Chondrocyte (in vitro differentiated cells): ENCODE measurements around the gene DRICH1. TPM values are rescaled to one million over a fixed set of nuclear protein-coding genes. Genes with fewer than 3 reads are reported as not detected.

Source experiments
- DNase-seq: peaks from one replicate; pipeline ENCODE4 v3.0.0; 2021; ENCODE audit warnings: mixed read lengths, low spot score
- H3K27ac Mint-ChIP-seq: one replicate; pipeline ENCODE4 v1.8.0; 2021; ENCODE audit warnings: mild to moderate bottlenecking, moderate library complexity, mixed read lengths; ENCODE audit not compliant: unreplicated experiment
- H3K27me3 Mint-ChIP-seq: 2 replicates; pipeline ENCODE4 v1.8.0; 2021; ENCODE audit warnings: low read depth, mixed read lengths
- H3K36me3 Mint-ChIP-seq: 2 replicates; pipeline ENCODE4 v1.8.0; 2021; ENCODE audit warnings: low read depth, mixed read lengths
- H3K4me1 Mint-ChIP-seq: 2 replicates; pipeline ENCODE4 v1.8.0; 2021; ENCODE audit warnings: low read depth, mild to moderate bottlenecking, mixed read lengths
- H3K4me3 Mint-ChIP-seq: one replicate; pipeline ENCODE4 v1.8.0; 2021; ENCODE audit warnings: mild to moderate bottlenecking, moderate library complexity, mixed read lengths; ENCODE audit not compliant: unreplicated experiment
- H3K9me3 Mint-ChIP-seq: 2 replicates; pipeline ENCODE4 v1.8.0; 2021; ENCODE audit warnings: low read depth, mixed read lengths
- total RNA-seq: library from RNA; stranded (reverse); gene quantifications from 3 replicates; pipeline ENCODE4 v1.2.1, GENCODE V29; 2021
- TF ChIP-seq, protein P1 (sequence below): fragments of 200-600 bp; sonication (generic); IDR thresholded peaks from 2 replicates; pipeline ENCODE4 v1.5.0; 2021; ENCODE audit warnings: antibody characterized with exemption, mild to moderate bottlenecking, moderate library complexity

The DRICH1 gene
- total RNA-seq, 1 donor from 2014 or later = not detected

DNA sequence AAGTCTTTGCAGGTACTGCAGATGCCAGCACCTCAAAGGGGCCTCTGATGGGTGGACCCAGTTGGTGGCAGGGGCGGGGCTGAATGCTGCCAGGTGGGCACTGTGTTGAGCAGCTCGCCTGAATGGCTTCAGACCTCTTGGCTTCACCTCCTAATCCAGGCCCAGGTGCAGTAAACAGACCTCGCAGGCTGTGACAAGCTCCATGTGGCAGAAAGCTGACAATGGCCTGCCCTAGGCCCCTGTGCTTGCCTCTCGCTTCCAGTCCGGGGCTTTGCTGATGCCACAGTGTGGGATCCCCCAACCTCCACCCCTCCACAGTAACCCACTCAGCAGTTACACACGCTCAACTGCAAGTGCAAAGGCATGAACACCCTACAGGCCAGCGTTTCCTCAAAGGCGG is 61.4 kb downstream of the DRICH1 start:
- H3K4me3 Mint-ChIP-seq = no peak overlapping the region

DNA sequence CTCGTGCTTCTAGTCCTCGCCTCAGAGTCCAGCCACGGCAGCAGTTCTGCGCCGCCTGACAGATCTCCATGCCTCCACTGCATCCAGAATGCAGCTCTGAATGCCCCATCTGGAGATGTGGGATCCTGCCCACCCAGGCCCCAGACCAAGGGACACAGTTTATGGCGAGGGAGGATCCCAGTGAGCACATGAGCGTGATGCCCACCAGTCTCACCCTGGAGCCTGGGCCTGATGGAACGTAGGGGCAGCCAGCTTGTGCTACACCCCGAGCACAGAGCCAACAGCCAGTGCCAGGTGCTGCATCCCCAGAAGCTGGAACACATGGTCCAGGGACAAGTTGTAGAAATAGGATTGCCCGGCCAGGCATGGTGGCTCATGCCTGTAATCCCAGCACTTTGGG is 62.4 kb downstream of the DRICH1 start:
- H3K27ac Mint-ChIP-seq = no peak overlapping the region
- H3K27me3 Mint-ChIP-seq = peaks cover 12% of the 10 kb centered on the region
- no peak overlapping the region for H3K4me3 Mint-ChIP-seq
- H3K4me1 Mint-ChIP-seq = peaks cover 11% of the 10 kb centered on the region
- peaks cover 1% of the 10 kb centered on the region for H3K36me3 Mint-ChIP-seq
- no peaks in the 10 kb centered on the region for H3K9me3 Mint-ChIP-seq
- TF ChIP-seq, protein P1, sequence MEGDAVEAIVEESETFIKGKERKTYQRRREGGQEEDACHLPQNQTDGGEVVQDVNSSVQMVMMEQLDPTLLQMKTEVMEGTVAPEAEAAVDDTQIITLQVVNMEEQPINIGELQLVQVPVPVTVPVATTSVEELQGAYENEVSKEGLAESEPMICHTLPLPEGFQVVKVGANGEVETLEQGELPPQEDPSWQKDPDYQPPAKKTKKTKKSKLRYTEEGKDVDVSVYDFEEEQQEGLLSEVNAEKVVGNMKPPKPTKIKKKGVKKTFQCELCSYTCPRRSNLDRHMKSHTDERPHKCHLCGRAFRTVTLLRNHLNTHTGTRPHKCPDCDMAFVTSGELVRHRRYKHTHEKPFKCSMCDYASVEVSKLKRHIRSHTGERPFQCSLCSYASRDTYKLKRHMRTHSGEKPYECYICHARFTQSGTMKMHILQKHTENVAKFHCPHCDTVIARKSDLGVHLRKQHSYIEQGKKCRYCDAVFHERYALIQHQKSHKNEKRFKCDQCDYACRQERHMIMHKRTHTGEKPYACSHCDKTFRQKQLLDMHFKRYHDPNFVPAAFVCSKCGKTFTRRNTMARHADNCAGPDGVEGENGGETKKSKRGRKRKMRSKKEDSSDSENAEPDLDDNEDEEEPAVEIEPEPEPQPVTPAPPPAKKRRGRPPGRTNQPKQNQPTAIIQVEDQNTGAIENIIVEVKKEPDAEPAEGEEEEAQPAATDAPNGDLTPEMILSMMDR = no peak
- peak; percentile 72 for DNase-seq

More for the DNA sequence above, 61.4 kb downstream of the DRICH1 start:
- TF ChIP-seq, protein P1 = no peak
- peaks cover 1% of the 10 kb centered on the region for H3K36me3 Mint-ChIP-seq
- H3K27me3 Mint-ChIP-seq = peaks cover 12% of the 10 kb centered on the region
- peaks cover 7% of the 10 kb centered on the region for H3K4me1 Mint-ChIP-seq
- peak; percentile 55 for DNase-seq
- H3K9me3 Mint-ChIP-seq = no peaks in the 10 kb centered on the region
- H3K27ac Mint-ChIP-seq = no peak overlapping the region

DNA sequence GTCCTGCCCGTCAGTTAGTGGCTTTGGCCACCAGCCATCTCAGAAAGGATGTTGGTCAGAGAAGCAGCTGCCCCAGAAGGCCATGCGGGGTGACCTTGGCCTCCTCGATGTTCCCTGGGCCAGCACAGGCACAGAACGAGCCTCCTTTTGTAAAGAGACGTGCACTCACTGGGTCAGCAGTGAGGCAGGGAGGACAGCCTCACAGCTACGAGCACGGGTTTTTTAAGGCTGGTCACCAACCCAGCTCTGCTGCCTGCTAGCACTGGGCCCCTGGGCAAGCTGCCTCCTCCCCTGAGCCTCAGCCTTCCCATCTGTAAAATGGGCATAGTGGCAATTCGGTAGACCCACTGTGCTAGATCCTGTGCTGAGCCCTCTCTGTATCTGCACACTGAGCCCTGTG is 62.8 kb downstream of the DRICH1 start:
- Mint-ChIP-seq H3K4me3 (no peak overlapping the region), H3K27me3 (peaks cover 17% of the 10 kb centered on the region), H3K36me3 (peaks cover 1% of the 10 kb centered on the region), H3K4me1 (peaks cover 11% of the 10 kb centered on the region), H3K27ac (no peak overlapping the region), H3K9me3 (no peaks in the 10 kb centered on the region)
- TF ChIP-seq, protein P1 = no peak
- DNase-seq = peak; percentile 54

DNA sequence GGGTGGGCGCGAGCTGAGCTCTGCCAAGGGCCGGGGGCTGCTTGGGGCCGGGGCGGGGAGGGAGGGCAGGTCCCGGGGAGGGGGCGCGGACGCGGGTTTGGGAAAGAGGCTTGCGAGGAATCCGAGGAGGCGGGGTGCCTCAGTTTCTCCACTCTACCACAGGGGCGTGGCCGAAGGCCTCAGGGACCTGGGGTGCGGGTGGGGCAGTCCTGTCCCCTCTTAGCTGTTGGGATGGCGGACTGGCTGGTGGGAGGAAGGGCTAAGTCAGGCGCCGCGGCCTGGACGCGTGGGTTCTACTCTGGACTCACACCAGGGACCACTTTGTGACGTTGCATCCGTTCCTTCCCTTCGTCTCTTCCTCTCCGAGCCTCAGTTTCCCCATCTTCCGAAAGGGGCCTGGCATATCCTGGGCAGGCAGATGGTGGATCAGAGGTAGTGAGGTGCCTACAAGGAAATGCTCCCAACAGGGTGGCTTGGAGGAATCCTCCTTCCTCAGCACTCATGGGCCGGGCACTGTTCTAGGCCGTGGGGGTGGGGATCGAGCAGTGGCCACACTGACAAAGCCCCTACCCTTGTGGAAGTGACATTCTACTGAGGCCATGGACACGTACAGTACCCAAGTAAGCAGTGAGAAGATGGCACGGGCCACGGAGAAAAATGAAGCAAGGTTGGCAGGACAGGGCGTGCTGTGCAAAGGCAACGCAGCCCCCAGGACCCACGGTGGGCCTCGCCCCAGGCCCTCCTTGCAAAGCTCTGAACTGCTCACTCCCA is 65.2 kb downstream of the DRICH1 start:
- DNase-seq = no peak
- Mint-ChIP-seq H3K36me3 (no peaks in the 10 kb centered on the region), H3K27ac (no peak overlapping the region), H3K4me3 (peak overlapping the region; percentile 65), H3K4me1 (peaks cover 11% of the 10 kb centered on the region), H3K9me3 (no peaks in the 10 kb centered on the region), H3K27me3 (peaks cover 23% of the 10 kb centered on the region)
- TF ChIP-seq, protein P1 = no peak

DNA sequence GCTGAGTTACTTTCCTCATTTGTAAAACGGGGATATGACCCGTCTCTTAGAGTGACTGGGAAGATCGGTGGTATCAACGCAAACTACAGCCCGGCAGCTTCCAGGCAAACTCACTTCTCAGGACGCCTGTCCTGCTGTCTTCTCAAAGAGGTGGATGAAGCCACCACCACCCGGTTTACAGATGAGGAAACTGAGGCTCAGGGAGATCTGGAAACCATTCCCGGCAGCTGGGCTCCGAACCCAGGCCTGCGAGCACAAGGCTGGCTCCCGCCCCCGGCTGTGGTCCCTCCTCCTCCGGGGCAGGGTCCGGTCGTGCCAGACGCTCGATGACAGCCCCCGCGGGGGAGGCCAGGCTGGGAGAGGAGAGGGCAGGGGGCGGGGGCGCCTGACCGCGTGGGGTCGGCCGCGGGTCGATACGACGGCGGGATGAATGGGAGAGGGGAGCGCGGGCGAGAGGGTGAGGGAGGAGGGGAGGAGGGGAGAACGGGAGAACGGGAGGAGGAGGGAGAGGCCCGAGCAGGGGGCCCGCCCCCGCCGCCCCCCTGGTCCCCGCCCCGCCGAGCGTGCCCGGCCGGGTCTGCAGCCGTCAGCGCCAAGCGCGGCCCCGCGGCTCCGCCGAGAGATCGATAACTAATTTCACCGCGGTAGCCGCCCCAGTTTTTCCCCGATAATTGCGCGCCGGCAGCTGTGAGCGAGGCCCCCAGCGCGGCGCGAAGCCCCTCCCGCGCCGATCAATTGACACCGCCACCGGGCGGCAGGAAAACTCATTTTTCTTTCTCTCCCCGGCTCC is 66.0 kb downstream of the DRICH1 start:
- TF ChIP-seq, protein P1 = peak; percentile 31
- Mint-ChIP-seq H3K36me3 (no peaks in the 10 kb centered on the region), H3K27me3 (peaks cover 23% of the 10 kb centered on the region), H3K4me1 (peaks cover 11% of the 10 kb centered on the region), H3K27ac (no peak overlapping the region), H3K4me3 (peak overlapping the region; percentile 68), H3K9me3 (no peaks in the 10 kb centered on the region)
- no peak for DNase-seq
